Measurements from ENCODE around the gene S100A11. TPM values are rescaled to one million over a fixed set of nuclear protein-coding genes. Genes with fewer than 3 reads are reported as not detected.

The S100A11 gene
- total RNA-seq, 1 experiment from 2014 or later = 302 TPM

- Histone ChIP-seq H3K4me2 (ENCODE audit: insufficient read depth, insufficient read length, low read length) (no peak overlapping the region), H3K4me1 (ENCODE audit: insufficient read depth, low read length) (peaks cover 11% of the 10 kb centered on the region; the same call in 1 of the 2 replicates), H3K14ac (ENCODE audit: insufficient read depth, low read length) (no peak overlapping the region), H2BK20ac (ENCODE audit: low read depth, low read length, poor library complexity, severe bottlenecking) (no peak overlapping the region), H3K18ac (ENCODE audit: insufficient read length, low read depth, low read length) (no peak overlapping the region), H3K23me2 (ENCODE audit: insufficient read length, low read depth, low read length, poor library complexity, severe bottlenecking) (peaks cover 15% of the 10 kb centered on the region), H2BK120ac (ENCODE audit: low read depth, low read length, poor library complexity, severe bottlenecking) (no peak overlapping the region), H3T11ph (ENCODE audit: low read length) (no peak overlapping the region), H4K5ac (ENCODE audit: insufficient read length, low read depth, low read length) (no peak overlapping the region), H2BK15ac (ENCODE audit: low read depth, low read length) (no peak overlapping the region), H2AK5ac (ENCODE audit: insufficient read length, low read length) (no peak overlapping the region), H2BK5ac (ENCODE audit: insufficient read length, low read length) (no peak overlapping the region), H3K79me2 (ENCODE audit: insufficient read depth, low read length) (peaks cover 21% of the 10 kb centered on the region), H3K23ac (ENCODE audit: insufficient read length, low read depth, low read length) (no peak overlapping the region), H3K79me1 (ENCODE audit: insufficient read depth, low read depth, low read length, poor library complexity, severe bottlenecking) (no peaks in the 10 kb centered on the region), H4K8ac (replicated peaks; ENCODE audit: insufficient read length, low read depth, low read length) (no peak overlapping the region), H4K20me1 (ENCODE audit: control insufficient read depth, insufficient read depth, insufficient read length) (no peaks in the 10 kb centered on the region), H3K9ac (ENCODE audit: extremely low read depth, insufficient read length, low read length) (no peak overlapping the region), H2BK12ac (ENCODE audit: insufficient read length, low read depth, low read length) (no peak overlapping the region), H3K27me3 (ENCODE audit: insufficient read depth, low read length) (no peaks in the 10 kb centered on the region), H3K27ac (ENCODE audit: insufficient read length, low read depth, low read length) (no peak overlapping the region), H4K91ac (ENCODE audit: insufficient read length, low read depth, low read length) (no peak overlapping the region), H3K56ac (ENCODE audit: insufficient read length, low read depth, low read length) (no peak overlapping the region), H2AFZ (ENCODE audit: low read length) (no peak overlapping the region), H3K9me3 (ENCODE audit: control insufficient read depth, low read depth, low read length) (no peaks in the 10 kb centered on the region), H3K4ac (ENCODE audit: low read depth, low read length) (no peak overlapping the region)
- DNase-seq = no peak
- peaks cover 0 to 25% (median 5%) of the 10 kb centered on the region in 3 experiments; a peak in 5 of 7 replicates for H3K36me3 Mint-ChIP-seq (ENCODE audit: insufficient read depth in 1 of 3, low read depth in 3 of 3)
- peaks cover 8% of the 10 kb centered on the region for H3K27me3 Mint-ChIP-seq (ENCODE audit: low read depth)
- H3K4me3 Mint-ChIP-seq = no peak overlapping the region
- TF ChIP-seq CTCF (conservative IDR thresholded peaks at IDR 0.05) = no peak
- no CpG with 5 or more reads among the region's 2 CpGs for WGBS (ENCODE audit: extremely low coverage, insufficient read length, low lambda C conversion rate)
- peak overlapping the region in 2 of 3 experiments; percentile 13 to 16; a peak in 1 of 7 replicates for H3K27ac Mint-ChIP-seq
- H3K9me3 Mint-ChIP-seq = no peaks in the 10 kb centered on the region
- peaks cover 38 to 49% of the 10 kb centered on the region in 2 experiments for H3K4me1 Mint-ChIP-seq
Measured at GRCh38 chr1:151988405-151988923, 48.3 kb downstream of the S100A11 start.
